Measurements from ENCODE around the gene NEK7. TPM values are rescaled to one million over a fixed set of nuclear protein-coding genes. Genes with fewer than 3 reads are reported as not detected.
"Not testable (repeated sequence)": the region's sequence is repeated elsewhere in the genome, so short reads cannot be mapped to it uniquely, and the experiment has no call there.

Gene NEK7
- total and polyA plus RNA-seq, 2 of the 8 experiments (the other 6 are each of a cell fraction or from before 2014, with no cell fraction given): 5.1 to 10.0 TPM

- no peak for TF ChIP-seq RFX5 (IDR thresholded peaks at IDR 0.05; ENCODE audit: borderline replicate concordance, low read depth, low read length)
- TF ChIP-seq EZH2 (IDR thresholded peaks at IDR 0.05; ENCODE audit: low read depth, low read length, severe bottlenecking): no peak
Observed at GRCh38 chr1:198128533-198128932, 28.3 kb upstream of the NEK7 start (continued).

GRCh38 chr1:198130053-198130452 lies 26.7 kb upstream of the NEK7 start:
- H4K20me1 ChIP-seq (replicated peaks in 1 of 2; ENCODE audit: control insufficient read depth in 1 of 2, insufficient read depth in 2 of 2, low read length in 2 of 2); H3K9me3 ChIP-seq (ENCODE audit: insufficient read depth in 2 of 2, low read depth in 1 of 2, low read length in 1 of 2); H3K36me3 ChIP-seq (ENCODE audit: control insufficient read depth in 2 of 4, insufficient read depth in 4 of 4, low read length in 3 of 4); H3K4me2 ChIP-seq (ENCODE audit: insufficient read depth in 1 of 2, low read depth in 2 of 2, low read length in 2 of 2); H3K23ac ChIP-seq (ENCODE audit: insufficient read length); H3K56ac ChIP-seq (replicated peaks; ENCODE audit: insufficient read length, low read depth, low read length); H2BK20ac ChIP-seq (ENCODE audit: low read length); H3K14ac ChIP-seq (ENCODE audit: insufficient read length); DNase-seq (ENCODE audit: low read depth in 1 of 2, low spot score in 2 of 2); H3K79me2 ChIP-seq (ENCODE audit: control insufficient read depth in 1 of 2, insufficient read depth in 2 of 2, low read length in 2 of 2); H2BK15ac ChIP-seq (ENCODE audit: low read length); H3K27me3 ChIP-seq (replicated peaks in 1 of 4; ENCODE audit: control insufficient read depth in 3 of 4, extremely low read depth in 1 of 4, insufficient read depth in 3 of 4, low read length in 3 of 4); FAIRE-seq; H3K23me2 ChIP-seq (ENCODE audit: low read depth, low read length); H3K18ac ChIP-seq (ENCODE audit: extremely low read depth, low read length); CTCF ChIA-PET (ENCODE audit: partially characterized antibody); POLR2A ChIA-PET (ENCODE audit: partially characterized antibody); H4K5ac ChIP-seq (ENCODE audit: insufficient read length, low read depth, low read length); H3K4ac ChIP-seq (replicated peaks; ENCODE audit: insufficient read length, low read depth, low read length); H2AK5ac ChIP-seq (ENCODE audit: low read depth, low read length); H3K79me1 ChIP-seq (ENCODE audit: low read depth, low read length); H2AFZ ChIP-seq (ENCODE audit: low read length); H4K91ac ChIP-seq (replicated peaks; ENCODE audit: insufficient read length, low read length); H4K8ac ChIP-seq (ENCODE audit: extremely low read depth, insufficient read depth, low read length); H2BK12ac ChIP-seq (ENCODE audit: low read depth, low read length); H3K4me3 ChIP-seq (ENCODE audit: extremely low read depth in 1 of 4, insufficient read depth in 2 of 4, low read depth in 3 of 4, low read length in 4 of 4); H3K9ac ChIP-seq (replicated peaks in 1 of 4; ENCODE audit: extremely low read depth in 1 of 4, low read depth in 3 of 4, low read length in 3 of 4); H3K27ac ChIP-seq (ENCODE audit: low read depth, low read length); H3K4me1 ChIP-seq (replicated peaks in 1 of 4; ENCODE audit: control insufficient read depth in 3 of 4, insufficient read depth in 4 of 4, low read length in 3 of 4); H2BK5ac ChIP-seq (ENCODE audit: low read depth, low read length); H2BK120ac ChIP-seq (replicated peaks; ENCODE audit: low read depth, low read length): not testable (repeated sequence)
- WGBS, 2 experiments (ENCODE audit: extremely low coverage in 1 of 2, insufficient coverage in 1 of 2, insufficient read length in 1 of 2, insufficient replicate concordance in 2 of 2, low coverage in 1 of 2, low lambda C conversion rate in 2 of 2, missing lambda C conversion rate in 1 of 2): 88% methylated on average over 11 of the region's 11 CpGs; no CpG with 5 or more reads in 1 of the 2 experiments

All from H1 (cell line).